HG03439 (cell line): ENCODE measurements around the gene RNLS.
"Not testable (repeated sequence)": the region's sequence is repeated elsewhere in the genome, so short reads cannot be mapped to it uniquely, and the experiment has no call there.

Experiments
- ATAC-seq: cut with Tn5 transposase; IDR thresholded peaks from one replicate; pipeline ENCODE4 v1.9.1; 2021; ENCODE audit warnings: mild to moderate bottlenecking, moderate library complexity; ENCODE audit not compliant: unreplicated experiment

RNLS gene

DNA sequence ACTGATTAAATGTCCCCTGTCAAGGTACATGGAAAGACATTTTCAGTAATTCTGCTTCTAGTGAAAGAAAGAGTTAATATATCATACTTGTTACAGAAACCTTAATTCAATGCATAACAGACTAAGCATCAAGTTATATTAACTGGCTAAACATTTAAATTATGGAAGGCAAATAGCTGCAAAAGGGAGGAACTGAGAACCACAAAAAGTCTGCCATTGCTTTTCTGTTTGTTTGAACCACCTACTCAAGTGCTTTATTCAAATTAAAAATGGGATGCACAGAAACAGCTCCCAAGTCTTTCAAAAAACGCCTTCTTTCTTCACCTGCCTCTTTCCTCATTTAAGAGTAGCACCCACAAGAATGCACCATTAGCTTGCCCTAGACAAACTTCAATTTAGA, 271.9 kb downstream of the RNLS start:
- no peak for ATAC-seq

DNA sequence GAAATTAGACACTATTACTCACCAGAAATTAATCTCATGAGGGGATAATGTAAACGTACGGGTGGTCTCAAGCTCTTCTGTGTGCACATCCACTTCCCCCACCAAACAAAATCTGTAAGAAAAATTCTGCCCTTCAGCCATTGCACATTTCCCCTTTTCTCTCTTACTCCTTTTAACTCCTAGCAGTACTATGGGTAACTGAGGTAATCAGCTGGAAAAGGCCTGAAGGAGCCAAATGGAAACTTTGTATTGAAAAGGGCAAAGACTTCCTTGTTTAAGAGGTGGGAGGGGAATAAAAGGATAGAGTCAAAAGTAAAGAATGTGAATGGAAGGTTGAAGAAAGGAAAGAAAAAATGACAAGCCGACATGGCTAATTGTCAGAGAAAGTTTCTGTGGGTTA, 273.8 kb downstream of the RNLS start:
- no peak for ATAC-seq

DNA sequence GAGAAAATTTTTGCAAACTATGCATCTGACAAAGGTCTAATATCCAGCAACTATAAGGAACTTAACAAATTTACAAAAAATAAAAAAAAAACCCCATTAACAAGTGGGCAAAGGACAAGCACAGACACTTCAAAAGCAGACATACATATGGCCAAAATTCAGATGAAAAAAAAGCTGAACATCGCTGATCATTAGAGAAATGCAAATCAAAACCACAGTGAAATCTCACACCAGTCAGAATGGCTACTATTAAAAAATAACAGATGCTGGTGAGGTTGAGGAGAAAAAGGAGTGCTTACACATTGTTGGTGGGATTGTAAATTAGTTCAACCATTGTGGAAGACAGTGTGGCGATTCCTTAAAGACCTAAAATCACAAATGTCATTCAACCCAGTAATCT, 274.8 kb downstream of the RNLS start:
- ATAC-seq = not testable (repeated sequence)

- ATAC-seq = no peak
These were observed 283.3 kb downstream of the RNLS start for GRCh38 chr10:88299787-88300186.

- ATAC-seq = no peak
These were observed 286.0 kb downstream of the RNLS start for GRCh38 chr10:88297103-88297502.

- ATAC-seq = no peak
These were observed 289.4 kb downstream of the RNLS start for GRCh38 chr10:88293651-88294230.

DNA sequence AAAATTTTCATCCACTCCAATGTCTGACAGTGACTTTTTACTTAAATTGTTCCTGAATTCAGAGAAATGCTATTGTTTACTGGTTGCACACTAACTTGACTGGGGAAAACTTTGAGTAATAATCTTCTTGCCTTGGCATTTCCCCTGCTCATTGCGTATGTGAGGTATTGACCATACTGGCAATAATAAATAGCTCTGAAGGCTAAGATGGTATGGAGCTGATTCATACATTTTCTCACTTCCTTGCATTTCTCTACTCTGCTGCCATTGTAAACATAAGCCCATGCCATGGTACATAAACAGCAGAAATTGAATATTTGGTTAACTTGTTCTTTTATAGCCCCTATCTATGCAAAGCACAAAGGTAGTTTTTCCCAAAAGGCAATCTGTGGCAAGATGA, 290.0 kb downstream of the RNLS start:
- no peak for ATAC-seq

DNA sequence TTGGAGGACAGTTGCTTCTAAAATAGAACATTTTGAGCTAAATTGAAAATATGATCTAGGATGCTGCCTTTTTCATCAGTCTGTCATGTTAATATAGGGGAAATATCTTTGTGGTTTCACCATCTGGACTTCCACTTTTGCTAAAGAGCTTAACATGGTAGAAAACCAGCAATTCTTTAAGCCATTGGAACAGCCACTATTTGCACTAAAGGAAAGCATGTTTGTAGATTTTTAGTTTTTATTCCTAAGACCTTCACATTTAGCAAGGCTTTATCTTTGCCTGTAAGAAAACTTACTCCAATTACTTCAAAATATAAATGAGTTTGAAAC, 291.0 kb downstream of the RNLS start:
- no peak for ATAC-seq

DNA sequence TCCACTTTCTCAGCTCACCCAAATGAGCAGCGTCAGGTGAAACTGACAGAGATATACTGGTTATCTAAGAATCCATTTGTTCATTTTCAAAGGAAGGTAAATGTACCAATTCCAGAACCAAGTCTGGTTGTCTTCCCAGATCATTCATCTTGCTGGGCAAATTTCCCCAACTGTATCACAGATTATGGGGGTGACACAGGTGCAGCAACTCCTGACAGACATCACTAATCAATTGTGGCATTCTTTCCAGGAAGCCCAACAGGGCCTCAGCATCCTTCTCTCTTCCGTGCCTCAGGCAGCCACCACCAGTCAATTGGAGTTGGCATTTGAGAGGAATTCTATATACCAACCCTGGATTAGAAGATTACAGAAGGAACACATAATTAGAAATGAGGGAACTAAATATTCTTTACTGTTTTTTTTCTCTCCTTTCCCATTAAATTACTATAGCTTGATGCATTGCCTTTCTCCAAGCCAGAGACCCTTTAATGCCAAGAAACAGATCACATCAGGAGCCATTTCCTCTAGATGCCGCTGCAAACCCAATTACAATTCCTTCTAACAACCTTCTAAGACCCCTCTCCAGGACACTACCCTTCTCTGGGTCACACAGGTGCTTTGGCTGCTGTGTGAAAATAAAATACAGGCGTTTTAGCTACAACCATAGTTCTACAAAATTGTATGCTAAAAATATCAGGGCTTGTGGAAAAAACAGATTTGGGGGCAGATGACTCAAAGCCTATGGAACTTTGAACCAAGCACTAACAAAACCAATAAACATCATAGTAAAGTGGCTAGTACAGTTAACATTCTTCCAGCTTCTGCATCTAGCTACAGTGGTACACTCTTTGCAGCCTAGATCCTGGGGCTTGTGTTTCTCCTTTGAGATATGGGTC, 291.6 kb downstream of the RNLS start:
- ATAC-seq = no peak

- ATAC-seq = no peak
These were observed 293.8 kb downstream of the RNLS start for GRCh38 chr10:88289342-88289741.

GRCh38 chr10:88288320-88289059, 294.6 kb downstream of the RNLS start:
- ATAC-seq = no peak

DNA sequence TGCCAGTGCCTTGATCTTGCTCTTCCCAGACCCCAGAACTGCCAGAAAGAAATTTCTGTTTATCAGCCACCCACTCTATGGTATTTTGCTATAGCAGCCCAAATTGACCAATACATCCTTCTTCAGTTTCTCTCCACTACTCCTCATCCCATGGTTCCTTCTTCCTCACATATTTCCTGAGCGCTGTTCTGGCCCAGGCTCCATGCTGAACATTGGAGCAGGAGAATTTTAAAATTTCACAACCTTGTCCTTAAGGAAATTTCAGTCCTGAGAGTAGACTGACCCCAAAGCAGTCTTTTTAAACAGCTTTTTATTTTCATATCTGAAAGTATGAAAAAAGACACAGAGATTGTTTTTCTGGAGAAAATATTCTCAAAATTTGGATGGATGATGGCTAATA, 297.1 kb downstream of the RNLS start:
- no peak for ATAC-seq

DNA sequence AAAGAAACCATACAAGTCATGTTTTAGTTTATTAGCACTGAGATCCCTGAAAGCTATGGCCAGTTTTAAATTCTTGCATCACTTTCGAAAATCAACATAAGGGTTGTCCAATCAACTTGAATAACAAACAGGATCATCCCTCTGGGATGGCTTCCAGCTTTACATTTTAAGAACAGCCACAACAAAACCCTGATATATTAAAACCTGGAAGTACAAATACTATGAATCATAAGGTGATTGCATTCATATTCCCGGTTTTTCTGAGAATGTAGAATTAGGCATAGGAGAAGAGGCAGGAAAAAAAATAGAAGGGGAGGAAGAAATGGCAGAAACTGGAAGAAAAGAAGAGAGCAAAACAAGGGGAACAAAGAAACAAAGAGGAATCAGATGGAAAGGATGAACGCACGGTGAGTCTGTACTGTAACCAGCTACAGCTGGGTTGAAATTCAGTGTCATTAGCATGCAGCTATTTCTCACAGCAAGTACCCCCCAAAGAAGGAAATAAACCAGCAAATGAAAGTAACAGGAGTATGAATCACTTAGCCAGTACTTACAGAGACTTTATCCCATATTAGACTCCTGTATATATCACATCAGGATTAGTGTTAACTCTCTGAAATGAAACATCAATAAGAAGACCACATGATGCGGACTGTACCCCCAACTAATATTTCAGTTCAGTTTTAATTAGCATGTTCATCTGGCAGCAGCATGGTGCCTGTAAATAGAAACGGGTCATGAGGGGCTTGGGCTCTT, 301.3 kb downstream of the RNLS start:
- ATAC-seq = no peak

- no peak for ATAC-seq
These were observed 302.6 kb downstream of the RNLS start for GRCh38 chr10:88280518-88280917.

GRCh38 chr10:88278912-88279311, 304.2 kb downstream of the RNLS start:
- ATAC-seq = no peak

GRCh38 chr10:88276945-88277344, 306.2 kb downstream of the RNLS start:
- ATAC-seq = not testable (repeated sequence)

GRCh38 chr10:88274286-88274685, 308.8 kb downstream of the RNLS start:
- ATAC-seq = no peak

DNA sequence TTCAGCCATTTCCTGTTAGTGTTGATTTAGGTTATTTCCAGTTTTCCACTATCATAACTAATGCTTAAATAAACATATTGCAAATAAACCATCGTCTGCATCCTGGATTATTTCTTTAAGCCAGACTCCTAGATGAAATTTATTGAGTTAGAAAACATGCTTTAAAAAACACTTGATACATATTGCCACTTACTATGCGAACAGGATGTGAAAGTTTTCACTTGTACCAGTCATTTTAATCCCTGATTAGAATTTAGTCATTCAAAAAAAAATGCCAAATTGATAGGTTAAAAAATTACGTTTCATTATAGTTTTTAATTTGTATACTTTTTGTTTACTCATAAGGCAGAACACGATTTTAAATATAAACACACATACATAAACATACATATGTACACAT, 309.6 kb downstream of the RNLS start:
- no peak for ATAC-seq

GRCh38 chr10:88271761-88272543, 311.2 kb downstream of the RNLS start:
- ATAC-seq = peak; percentile 18
